ENCODE data around the gene USE1.

USE1 gene

GRCh38 chr19:17227798-17228367 lies 12.7 kb downstream of the USE1 start:
- no peak for DNase-seq (ENCODE audit: low read depth)
- TF ChIP-seq, protein P1, sequence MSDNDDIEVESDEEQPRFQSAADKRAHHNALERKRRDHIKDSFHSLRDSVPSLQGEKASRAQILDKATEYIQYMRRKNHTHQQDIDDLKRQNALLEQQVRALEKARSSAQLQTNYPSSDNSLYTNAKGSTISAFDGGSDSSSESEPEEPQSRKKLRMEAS (IDR thresholded peaks at IDR 0.05; ENCODE audit: low read depth, low read length), result no peak
- TF ChIP-seq, protein P2, sequence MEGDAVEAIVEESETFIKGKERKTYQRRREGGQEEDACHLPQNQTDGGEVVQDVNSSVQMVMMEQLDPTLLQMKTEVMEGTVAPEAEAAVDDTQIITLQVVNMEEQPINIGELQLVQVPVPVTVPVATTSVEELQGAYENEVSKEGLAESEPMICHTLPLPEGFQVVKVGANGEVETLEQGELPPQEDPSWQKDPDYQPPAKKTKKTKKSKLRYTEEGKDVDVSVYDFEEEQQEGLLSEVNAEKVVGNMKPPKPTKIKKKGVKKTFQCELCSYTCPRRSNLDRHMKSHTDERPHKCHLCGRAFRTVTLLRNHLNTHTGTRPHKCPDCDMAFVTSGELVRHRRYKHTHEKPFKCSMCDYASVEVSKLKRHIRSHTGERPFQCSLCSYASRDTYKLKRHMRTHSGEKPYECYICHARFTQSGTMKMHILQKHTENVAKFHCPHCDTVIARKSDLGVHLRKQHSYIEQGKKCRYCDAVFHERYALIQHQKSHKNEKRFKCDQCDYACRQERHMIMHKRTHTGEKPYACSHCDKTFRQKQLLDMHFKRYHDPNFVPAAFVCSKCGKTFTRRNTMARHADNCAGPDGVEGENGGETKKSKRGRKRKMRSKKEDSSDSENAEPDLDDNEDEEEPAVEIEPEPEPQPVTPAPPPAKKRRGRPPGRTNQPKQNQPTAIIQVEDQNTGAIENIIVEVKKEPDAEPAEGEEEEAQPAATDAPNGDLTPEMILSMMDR (IDR thresholded peaks at IDR 0.05; ENCODE audit: low read depth, low read length), result no peak
- TF ChIP-seq MYC (IDR thresholded peaks at IDR 0.05; ENCODE audit: low read depth, low read length), result no peak
- TF ChIP-seq POLR2A (IDR thresholded peaks at IDR 0.05; ENCODE audit: extremely low read depth, insufficient read length), result no peak
- H3K4me3 ChIP-seq (ENCODE audit: low read depth, low read length), result no peak overlapping the region

- TF ChIP-seq, protein P2 (IDR thresholded peaks at IDR 0.05; ENCODE audit: low read depth, low read length), result no peak
- TF ChIP-seq, protein P1 (IDR thresholded peaks at IDR 0.05; ENCODE audit: low read depth, low read length), result no peak
- TF ChIP-seq MYC (IDR thresholded peaks at IDR 0.05; ENCODE audit: low read depth, low read length) (no peak), POLR2A (IDR thresholded peaks at IDR 0.05; ENCODE audit: extremely low read depth, insufficient read length) (no peak)
- no peak for DNase-seq (ENCODE audit: low read depth)
- H3K4me3 ChIP-seq (ENCODE audit: low read depth, low read length), result no peak overlapping the region
Measured at GRCh38 chr19:17229890-17230289, 14.7 kb downstream of the USE1 start.

- no peak for TF ChIP-seq MYC (IDR thresholded peaks at IDR 0.05; ENCODE audit: low read depth, low read length)
- TF ChIP-seq, protein P1 (IDR thresholded peaks at IDR 0.05; ENCODE audit: low read depth, low read length), result no peak
- TF ChIP-seq POLR2A (IDR thresholded peaks at IDR 0.05; ENCODE audit: extremely low read depth, insufficient read length), result no peak
- TF ChIP-seq, protein P2 (IDR thresholded peaks at IDR 0.05; ENCODE audit: low read depth, low read length), result no peak
- DNase-seq (ENCODE audit: low read depth), result no peak
Measured at GRCh38 chr19:17232258-17232657, 17.1 kb downstream of the USE1 start.

GRCh38 chr19:17234911-17235299 lies 19.7 kb downstream of the USE1 start:
- TF ChIP-seq MYC (IDR thresholded peaks at IDR 0.05; ENCODE audit: low read depth, low read length) (no peak), POLR2A (IDR thresholded peaks at IDR 0.05; ENCODE audit: extremely low read depth, insufficient read length) (peak; percentile 29)
- TF ChIP-seq, protein P1 (IDR thresholded peaks at IDR 0.05; ENCODE audit: low read depth, low read length), result no peak
- TF ChIP-seq, protein P2 (IDR thresholded peaks at IDR 0.05; ENCODE audit: low read depth, low read length), result no peak
- peak overlapping the region; percentile 70 for H3K4me3 ChIP-seq (ENCODE audit: low read depth, low read length)
- DNase-seq (ENCODE audit: low read depth), result peak; percentile 74

More at GRCh38 chr19:17232258-17232657, 17.1 kb downstream of the USE1 start:
- no peak overlapping the region for H3K4me3 ChIP-seq (ENCODE audit: low read depth, low read length)

DNA sequence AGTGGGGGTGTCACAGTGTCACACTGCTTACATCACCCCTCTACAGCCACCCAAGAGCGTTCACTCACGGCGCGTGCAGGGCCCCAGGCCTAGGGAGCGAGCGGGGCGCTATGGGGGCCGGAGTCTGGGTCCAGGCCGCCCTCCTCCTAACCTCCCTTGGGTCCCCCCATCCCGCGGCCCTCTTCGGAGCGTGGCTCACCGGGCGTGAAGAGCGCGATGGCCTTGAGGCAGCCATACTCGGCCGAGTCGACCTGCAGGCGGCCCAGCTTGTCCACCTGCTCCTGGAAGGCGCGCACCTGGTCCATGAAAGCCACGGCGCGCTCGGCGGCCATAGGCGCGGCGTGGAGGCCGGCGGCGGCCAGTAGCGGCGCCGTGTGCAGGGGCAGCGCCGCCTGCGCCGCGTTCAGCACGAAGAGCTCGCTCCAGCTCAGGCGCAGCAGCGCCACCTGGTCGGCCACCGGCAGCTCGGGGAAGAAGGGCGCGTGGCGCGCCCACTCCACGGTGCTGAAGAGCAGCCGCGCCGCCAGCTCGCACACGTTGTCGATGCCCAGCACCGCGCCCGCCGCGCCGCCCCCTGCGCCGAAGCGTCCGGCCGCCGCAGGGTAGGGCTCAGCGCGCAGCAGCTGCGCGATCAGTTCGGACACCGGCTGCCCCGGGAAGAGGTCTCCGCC lies 20.3 kb downstream of the USE1 start:
- peak; percentile 84 for DNase-seq (ENCODE audit: low read depth)
- peak overlapping the region; percentile 70 for H3K4me3 ChIP-seq (ENCODE audit: low read depth, low read length)
- TF ChIP-seq, protein P1 (IDR thresholded peaks at IDR 0.05; ENCODE audit: low read depth, low read length), result peak; percentile 78
- TF ChIP-seq, protein P2 (IDR thresholded peaks at IDR 0.05; ENCODE audit: low read depth, low read length), result peak; percentile 31
- TF ChIP-seq MYC (IDR thresholded peaks at IDR 0.05; ENCODE audit: low read depth, low read length) (peak; percentile 83), POLR2A (IDR thresholded peaks at IDR 0.05; ENCODE audit: extremely low read depth, insufficient read length) (peak; percentile 1)

Measured in NB4 (cell line).